NB4 (cell line): ENCODE data around the gene BCL2.
A peak's percentile ranks its signal among the peaks of the same experiment; 100 is the strongest.

Experiments used
- DNase-seq: peaks from one replicate; pipeline ENCODE4 v3.0.0; 2010; ENCODE audit warnings: low read depth
- H3K4me3 ChIP-seq: one replicate; pipeline ENCODE4 v1.5.1; 2011; ENCODE audit warnings: mild to moderate bottlenecking, low read depth, low read length, moderate library complexity
- CTCF ChIP-seq: IDR thresholded peaks from one replicate; pipeline ENCODE4 v1.5.1; 2012; ENCODE audit warnings: low read depth, low read length
- MAX ChIP-seq: IDR thresholded peaks from 2 replicates; pipeline ENCODE4 v1.6.1; 2011; ENCODE audit warnings: low read depth, low read length
- MYC ChIP-seq: IDR thresholded peaks from 2 replicates; pipeline ENCODE4 v1.6.1; 2011; ENCODE audit warnings: low read depth, low read length
- POLR2A ChIP-seq: IDR thresholded peaks from 2 replicates; pipeline ENCODE4 v1.6.1; 2011; ENCODE audit warnings: mild to moderate bottlenecking; ENCODE audit not compliant: insufficient read length; ENCODE audit errors: extremely low read depth

Gene BCL2

GRCh38 chr18:63102941-63103744, 216.4 kb downstream of the BCL2 start:
- no peak for DNase-seq
- TF ChIP-seq MYC: no peak
- no peak for TF ChIP-seq MAX
- no peak for TF ChIP-seq POLR2A
- no peak for TF ChIP-seq CTCF
- no peak overlapping the region for H3K4me3 ChIP-seq

GRCh38 chr18:63100630-63101055, 218.9 kb downstream of the BCL2 start:
- TF ChIP-seq POLR2A: no peak
- TF ChIP-seq MAX: peak; percentile 58
- no peak for DNase-seq
- H3K4me3 ChIP-seq: peak overlapping the region; percentile 42

- TF ChIP-seq CTCF (no peak), MYC (peak; percentile 0; the same call in 1 of the 2 replicates), MAX (no peak), POLR2A (peak; percentile 46)
- DNase-seq: peak; percentile 99
- H3K4me3 ChIP-seq: peak overlapping the region; percentile 42
Observed at GRCh38 chr18:63099848-63100629, 219.5 kb downstream of the BCL2 start.

GRCh38 chr18:63099091-63099840, 220.3 kb downstream of the BCL2 start:
- peak overlapping the region; percentile 39 for H3K4me3 ChIP-seq
- DNase-seq: peak; percentile 76
- peak; percentile 38; the same call in 1 of the 2 replicates for TF ChIP-seq MYC
- TF ChIP-seq CTCF: no peak

- H3K4me3 ChIP-seq: peak overlapping the region; percentile 41
- no peak for TF ChIP-seq MAX
- TF ChIP-seq MYC: peak; percentile 56; the same call in 1 of the 2 replicates
- DNase-seq: peak; percentile 97
Observed at GRCh38 chr18:63098018-63098981, 221.3 kb downstream of the BCL2 start.

GRCh38 chr18:63097178-63097577, 222.4 kb downstream of the BCL2 start:
- no peak for DNase-seq
- TF ChIP-seq CTCF (no peak), MYC (no peak), POLR2A (no peak)
- no peak overlapping the region for H3K4me3 ChIP-seq
